ENCODE results near the gene ACVR1C. TPM values are rescaled to one million over a fixed set of nuclear protein-coding genes. Genes with fewer than 3 reads are reported as not detected.

ACVR1C gene
- total and polyA plus RNA-seq, 2 of the 8 experiments (the other 6 are each of a cell fraction or from before 2014, with no cell fraction given): 0.21 to 0.52 TPM

DNA sequence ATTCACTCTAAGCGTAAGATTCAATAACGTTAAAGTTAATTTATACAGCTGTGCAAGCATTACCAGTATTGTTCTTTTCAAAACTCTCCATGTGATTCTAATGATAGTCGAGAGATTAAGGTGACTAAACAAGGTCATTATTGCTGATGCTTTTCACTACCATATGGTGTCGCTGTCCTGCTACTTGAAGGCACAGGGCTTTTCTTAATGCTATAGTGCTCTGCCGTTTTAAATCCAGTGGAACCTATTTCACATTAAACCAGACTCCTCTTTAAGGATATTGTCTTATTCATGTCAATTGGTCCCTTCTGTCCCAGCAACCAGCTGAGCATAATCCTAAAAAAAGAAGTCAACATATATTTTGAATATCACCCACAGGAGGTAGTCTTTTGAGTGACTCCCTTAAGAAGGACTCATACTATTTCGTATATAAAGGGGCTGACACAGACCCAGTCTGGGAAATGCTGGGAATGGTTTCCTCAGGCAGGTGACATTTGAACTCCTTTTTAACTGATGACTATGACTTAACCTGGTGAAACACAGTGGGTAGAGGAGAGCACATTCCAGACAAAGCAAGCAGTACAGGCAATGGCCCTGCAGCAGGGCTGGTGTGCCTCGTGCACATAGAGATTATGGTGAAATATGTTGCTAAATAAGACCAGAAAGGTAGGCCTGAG, 130.9 kb downstream of the ACVR1C start (continued):
- TF ChIP-seq, protein P1, sequence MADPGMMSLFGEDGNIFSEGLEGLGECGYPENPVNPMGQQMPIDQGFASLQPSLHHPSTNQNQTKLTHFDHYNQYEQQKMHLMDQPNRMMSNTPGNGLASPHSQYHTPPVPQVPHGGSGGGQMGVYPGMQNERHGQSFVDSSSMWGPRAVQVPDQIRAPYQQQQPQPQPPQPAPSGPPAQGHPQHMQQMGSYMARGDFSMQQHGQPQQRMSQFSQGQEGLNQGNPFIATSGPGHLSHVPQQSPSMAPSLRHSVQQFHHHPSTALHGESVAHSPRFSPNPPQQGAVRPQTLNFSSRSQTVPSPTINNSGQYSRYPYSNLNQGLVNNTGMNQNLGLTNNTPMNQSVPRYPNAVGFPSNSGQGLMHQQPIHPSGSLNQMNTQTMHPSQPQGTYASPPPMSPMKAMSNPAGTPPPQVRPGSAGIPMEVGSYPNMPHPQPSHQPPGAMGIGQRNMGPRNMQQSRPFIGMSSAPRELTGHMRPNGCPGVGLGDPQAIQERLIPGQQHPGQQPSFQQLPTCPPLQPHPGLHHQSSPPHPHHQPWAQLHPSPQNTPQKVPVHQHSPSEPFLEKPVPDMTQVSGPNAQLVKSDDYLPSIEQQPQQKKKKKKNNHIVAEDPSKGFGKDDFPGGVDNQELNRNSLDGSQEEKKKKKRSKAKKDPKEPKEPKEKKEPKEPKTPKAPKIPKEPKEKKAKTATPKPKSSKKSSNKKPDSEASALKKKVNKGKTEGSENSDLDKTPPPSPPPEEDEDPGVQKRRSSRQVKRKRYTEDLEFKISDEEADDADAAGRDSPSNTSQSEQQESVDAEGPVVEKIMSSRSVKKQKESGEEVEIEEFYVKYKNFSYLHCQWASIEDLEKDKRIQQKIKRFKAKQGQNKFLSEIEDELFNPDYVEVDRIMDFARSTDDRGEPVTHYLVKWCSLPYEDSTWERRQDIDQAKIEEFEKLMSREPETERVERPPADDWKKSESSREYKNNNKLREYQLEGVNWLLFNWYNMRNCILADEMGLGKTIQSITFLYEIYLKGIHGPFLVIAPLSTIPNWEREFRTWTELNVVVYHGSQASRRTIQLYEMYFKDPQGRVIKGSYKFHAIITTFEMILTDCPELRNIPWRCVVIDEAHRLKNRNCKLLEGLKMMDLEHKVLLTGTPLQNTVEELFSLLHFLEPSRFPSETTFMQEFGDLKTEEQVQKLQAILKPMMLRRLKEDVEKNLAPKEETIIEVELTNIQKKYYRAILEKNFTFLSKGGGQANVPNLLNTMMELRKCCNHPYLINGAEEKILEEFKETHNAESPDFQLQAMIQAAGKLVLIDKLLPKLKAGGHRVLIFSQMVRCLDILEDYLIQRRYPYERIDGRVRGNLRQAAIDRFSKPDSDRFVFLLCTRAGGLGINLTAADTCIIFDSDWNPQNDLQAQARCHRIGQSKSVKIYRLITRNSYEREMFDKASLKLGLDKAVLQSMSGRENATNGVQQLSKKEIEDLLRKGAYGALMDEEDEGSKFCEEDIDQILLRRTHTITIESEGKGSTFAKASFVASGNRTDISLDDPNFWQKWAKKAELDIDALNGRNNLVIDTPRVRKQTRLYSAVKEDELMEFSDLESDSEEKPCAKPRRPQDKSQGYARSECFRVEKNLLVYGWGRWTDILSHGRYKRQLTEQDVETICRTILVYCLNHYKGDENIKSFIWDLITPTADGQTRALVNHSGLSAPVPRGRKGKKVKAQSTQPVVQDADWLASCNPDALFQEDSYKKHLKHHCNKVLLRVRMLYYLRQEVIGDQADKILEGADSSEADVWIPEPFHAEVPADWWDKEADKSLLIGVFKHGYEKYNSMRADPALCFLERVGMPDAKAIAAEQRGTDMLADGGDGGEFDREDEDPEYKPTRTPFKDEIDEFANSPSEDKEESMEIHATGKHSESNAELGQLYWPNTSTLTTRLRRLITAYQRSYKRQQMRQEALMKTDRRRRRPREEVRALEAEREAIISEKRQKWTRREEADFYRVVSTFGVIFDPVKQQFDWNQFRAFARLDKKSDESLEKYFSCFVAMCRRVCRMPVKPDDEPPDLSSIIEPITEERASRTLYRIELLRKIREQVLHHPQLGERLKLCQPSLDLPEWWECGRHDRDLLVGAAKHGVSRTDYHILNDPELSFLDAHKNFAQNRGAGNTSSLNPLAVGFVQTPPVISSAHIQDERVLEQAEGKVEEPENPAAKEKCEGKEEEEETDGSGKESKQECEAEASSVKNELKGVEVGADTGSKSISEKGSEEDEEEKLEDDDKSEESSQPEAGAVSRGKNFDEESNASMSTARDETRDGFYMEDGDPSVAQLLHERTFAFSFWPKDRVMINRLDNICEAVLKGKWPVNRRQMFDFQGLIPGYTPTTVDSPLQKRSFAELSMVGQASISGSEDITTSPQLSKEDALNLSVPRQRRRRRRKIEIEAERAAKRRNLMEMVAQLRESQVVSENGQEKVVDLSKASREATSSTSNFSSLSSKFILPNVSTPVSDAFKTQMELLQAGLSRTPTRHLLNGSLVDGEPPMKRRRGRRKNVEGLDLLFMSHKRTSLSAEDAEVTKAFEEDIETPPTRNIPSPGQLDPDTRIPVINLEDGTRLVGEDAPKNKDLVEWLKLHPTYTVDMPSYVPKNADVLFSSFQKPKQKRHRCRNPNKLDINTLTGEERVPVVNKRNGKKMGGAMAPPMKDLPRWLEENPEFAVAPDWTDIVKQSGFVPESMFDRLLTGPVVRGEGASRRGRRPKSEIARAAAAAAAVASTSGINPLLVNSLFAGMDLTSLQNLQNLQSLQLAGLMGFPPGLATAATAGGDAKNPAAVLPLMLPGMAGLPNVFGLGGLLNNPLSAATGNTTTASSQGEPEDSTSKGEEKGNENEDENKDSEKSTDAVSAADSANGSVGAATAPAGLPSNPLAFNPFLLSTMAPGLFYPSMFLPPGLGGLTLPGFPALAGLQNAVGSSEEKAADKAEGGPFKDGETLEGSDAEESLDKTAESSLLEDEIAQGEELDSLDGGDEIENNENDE (IDR thresholded peaks at IDR 0.05; ENCODE audit: insufficient replicate concordance, low read length): no peak
- TF ChIP-seq KDM1A (IDR thresholded peaks at IDR 0.05; ENCODE audit: borderline replicate concordance, low read length) (no peak), KDM5A (IDR thresholded peaks at IDR 0.05; ENCODE audit: low read length) (no peak), RAD21 (IDR thresholded peaks at IDR 0.05 in 1 of 2, conservative IDR thresholded peaks at IDR 0.05 in 1 of 2; ENCODE audit: low read depth in 2 of 2, low read length in 2 of 2) (peak; percentile 91 to 93)

Measured in H1 (cell line).